Testis (tissue), 2 donors: ENCODE results near the gene PLEKHN1.

ENCODE experiments used
- POLR2A ChIP-seq: fragments of 450-650 bp; IDR thresholded peaks from one replicate; pipeline ENCODE4 v1.6.1; 2017; ENCODE audit warnings: antibody characterized with exemption, mild to moderate bottlenecking, moderate library complexity
- TF ChIP-seq, protein P1 (sequence below), 3 experiments: fragments of 450-650 bp in 2 of 3; fragments of 200-600 bp in 1 of 3; sonication (generic) in 1 of 3; IDR thresholded peaks; one replicate each; pipeline ENCODE4 v1.5.1; 2016 to 2019; ENCODE audit warnings: antibody characterized with exemption in 3 of 3, mild to moderate bottlenecking in 2 of 3, moderate library complexity in 1 of 3

- TF ChIP-seq, protein P1, sequence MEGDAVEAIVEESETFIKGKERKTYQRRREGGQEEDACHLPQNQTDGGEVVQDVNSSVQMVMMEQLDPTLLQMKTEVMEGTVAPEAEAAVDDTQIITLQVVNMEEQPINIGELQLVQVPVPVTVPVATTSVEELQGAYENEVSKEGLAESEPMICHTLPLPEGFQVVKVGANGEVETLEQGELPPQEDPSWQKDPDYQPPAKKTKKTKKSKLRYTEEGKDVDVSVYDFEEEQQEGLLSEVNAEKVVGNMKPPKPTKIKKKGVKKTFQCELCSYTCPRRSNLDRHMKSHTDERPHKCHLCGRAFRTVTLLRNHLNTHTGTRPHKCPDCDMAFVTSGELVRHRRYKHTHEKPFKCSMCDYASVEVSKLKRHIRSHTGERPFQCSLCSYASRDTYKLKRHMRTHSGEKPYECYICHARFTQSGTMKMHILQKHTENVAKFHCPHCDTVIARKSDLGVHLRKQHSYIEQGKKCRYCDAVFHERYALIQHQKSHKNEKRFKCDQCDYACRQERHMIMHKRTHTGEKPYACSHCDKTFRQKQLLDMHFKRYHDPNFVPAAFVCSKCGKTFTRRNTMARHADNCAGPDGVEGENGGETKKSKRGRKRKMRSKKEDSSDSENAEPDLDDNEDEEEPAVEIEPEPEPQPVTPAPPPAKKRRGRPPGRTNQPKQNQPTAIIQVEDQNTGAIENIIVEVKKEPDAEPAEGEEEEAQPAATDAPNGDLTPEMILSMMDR (IDR thresholded peaks at IDR 0.05) = no peak
- no peak for TF ChIP-seq POLR2A
Observed at GRCh38 chr1:951364-951763, 14.9 kb upstream of the PLEKHN1 start.
